ENCODE measurements around the gene EPHB1.

DNA sequence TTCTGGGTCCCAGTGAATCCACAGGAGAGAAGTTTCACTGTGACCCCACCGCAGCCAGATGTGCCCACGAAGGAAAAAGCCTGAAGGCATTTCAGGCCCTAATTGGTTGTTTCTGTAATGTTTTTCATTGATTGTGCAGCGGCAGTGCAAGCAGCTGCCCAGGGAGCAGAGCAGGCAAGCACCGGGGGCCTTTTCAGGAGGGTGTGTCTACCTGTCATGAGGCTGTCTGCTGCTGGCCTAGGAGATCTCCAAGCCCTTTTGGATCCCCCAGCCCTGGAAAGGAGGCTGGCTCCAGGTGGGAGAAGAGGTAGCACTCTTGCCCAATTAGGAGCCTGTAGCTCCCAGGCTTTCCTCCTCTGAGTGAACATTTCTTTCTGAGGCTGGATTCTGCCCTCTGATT, 108.8 kb downstream of the EPHB1 start:
- TF ChIP-seq, protein P1, sequence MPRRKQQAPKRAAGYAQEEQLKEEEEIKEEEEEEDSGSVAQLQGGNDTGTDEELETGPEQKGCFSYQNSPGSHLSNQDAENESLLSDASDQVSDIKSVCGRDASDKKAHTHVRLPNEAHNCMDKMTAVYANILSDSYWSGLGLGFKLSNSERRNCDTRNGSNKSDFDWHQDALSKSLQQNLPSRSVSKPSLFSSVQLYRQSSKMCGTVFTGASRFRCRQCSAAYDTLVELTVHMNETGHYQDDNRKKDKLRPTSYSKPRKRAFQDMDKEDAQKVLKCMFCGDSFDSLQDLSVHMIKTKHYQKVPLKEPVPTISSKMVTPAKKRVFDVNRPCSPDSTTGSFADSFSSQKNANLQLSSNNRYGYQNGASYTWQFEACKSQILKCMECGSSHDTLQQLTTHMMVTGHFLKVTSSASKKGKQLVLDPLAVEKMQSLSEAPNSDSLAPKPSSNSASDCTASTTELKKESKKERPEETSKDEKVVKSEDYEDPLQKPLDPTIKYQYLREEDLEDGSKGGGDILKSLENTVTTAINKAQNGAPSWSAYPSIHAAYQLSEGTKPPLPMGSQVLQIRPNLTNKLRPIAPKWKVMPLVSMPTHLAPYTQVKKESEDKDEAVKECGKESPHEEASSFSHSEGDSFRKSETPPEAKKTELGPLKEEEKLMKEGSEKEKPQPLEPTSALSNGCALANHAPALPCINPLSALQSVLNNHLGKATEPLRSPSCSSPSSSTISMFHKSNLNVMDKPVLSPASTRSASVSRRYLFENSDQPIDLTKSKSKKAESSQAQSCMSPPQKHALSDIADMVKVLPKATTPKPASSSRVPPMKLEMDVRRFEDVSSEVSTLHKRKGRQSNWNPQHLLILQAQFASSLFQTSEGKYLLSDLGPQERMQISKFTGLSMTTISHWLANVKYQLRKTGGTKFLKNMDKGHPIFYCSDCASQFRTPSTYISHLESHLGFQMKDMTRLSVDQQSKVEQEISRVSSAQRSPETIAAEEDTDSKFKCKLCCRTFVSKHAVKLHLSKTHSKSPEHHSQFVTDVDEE (CRISPR knock-in tag; IDR thresholded peaks at IDR 0.05), result no peak
- no peak for TF ChIP-seq ARNTL (CRISPR knock-in tag; IDR thresholded peaks at IDR 0.05; ENCODE audit: borderline replicate concordance, low read depth)
- TF ChIP-seq CSDC2 (CRISPR knock-in tag; IDR thresholded peaks at IDR 0.05), result no peak
- TF ChIP-seq PATZ1 (CRISPR knock-in tag; IDR thresholded peaks at IDR 0.05; ENCODE audit: borderline replicate concordance), result no peak
- TF ChIP-seq ISL1 (CRISPR knock-in tag; IDR thresholded peaks at IDR 0.05), result no peak
- TF ChIP-seq POU6F1 (CRISPR knock-in tag; IDR thresholded peaks at IDR 0.05; ENCODE audit: borderline replicate concordance, low read depth), result no peak
- TF ChIP-seq ZNF8 (CRISPR knock-in tag; IDR thresholded peaks at IDR 0.05), result no peak
- TF ChIP-seq, protein P2, sequence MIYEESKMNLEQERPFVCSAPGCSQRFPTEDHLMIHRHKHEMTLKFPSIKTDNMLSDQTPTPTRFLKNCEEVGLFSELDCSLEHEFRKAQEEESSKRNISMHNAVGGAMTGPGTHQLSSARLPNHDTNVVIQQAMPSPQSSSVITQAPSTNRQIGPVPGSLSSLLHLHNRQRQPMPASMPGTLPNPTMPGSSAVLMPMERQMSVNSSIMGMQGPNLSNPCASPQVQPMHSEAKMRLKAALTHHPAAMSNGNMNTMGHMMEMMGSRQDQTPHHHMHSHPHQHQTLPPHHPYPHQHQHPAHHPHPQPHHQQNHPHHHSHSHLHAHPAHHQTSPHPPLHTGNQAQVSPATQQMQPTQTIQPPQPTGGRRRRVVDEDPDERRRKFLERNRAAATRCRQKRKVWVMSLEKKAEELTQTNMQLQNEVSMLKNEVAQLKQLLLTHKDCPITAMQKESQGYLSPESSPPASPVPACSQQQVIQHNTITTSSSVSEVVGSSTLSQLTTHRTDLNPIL (CRISPR knock-in tag; IDR thresholded peaks at IDR 0.05; ENCODE audit: low read depth), result no peak
- no peak for TF ChIP-seq ZFP3 (CRISPR knock-in tag; IDR thresholded peaks at IDR 0.05)
- no peak for TF ChIP-seq PPARA (CRISPR knock-in tag; IDR thresholded peaks at IDR 0.05; ENCODE audit: borderline replicate concordance)
- no peak for TF ChIP-seq ESRRG (CRISPR knock-in tag; IDR thresholded peaks at IDR 0.05)
- no peak for TF ChIP-seq TOX (CRISPR knock-in tag; IDR thresholded peaks at IDR 0.05; ENCODE audit: borderline replicate concordance)
- no peak for TF ChIP-seq CSRNP3 (CRISPR knock-in tag; IDR thresholded peaks at IDR 0.05)
- TF ChIP-seq ZC3H10 (CRISPR knock-in tag; IDR thresholded peaks at IDR 0.05), result no peak

Data from SK-N-SH treated with all-trans-retinoic acid at 6 μM for 48 hours (cell line).